Vagina (tissue), 2 donors: Measurements from ENCODE around the gene TTC28.
A peak's percentile ranks its signal among the peaks of the same experiment; 100 is the strongest.

ENCODE experiments used
- CTCF ChIP-seq, 3 experiments: fragments of 450-650 bp in 2 of 3; fragments of 200-600 bp in 1 of 3; sonication (generic) in 1 of 3; IDR thresholded peaks; one replicate each; pipeline ENCODE4 v1.5.1; 2017 to 2019; ENCODE audit warnings: antibody characterized with exemption in 3 of 3, mild to moderate bottlenecking in 2 of 3, moderate library complexity in 2 of 3
- POLR2A ChIP-seq, 2 donors: fragments of 450-650 bp; IDR thresholded peaks; one replicate each; pipeline ENCODE4 v1.6.1; 2017; ENCODE audit warnings: antibody characterized with exemption in 2 of 2, mild to moderate bottlenecking in 2 of 2, moderate library complexity in 2 of 2
- POLR2AphosphoS5 ChIP-seq, 2 donors: sonication (generic); formaldehyde crosslinking; IDR thresholded peaks; one replicate each; pipeline ENCODE4 v1.9.0; 2017; ENCODE audit warnings: antibody characterized with exemption in 2 of 2, mild to moderate bottlenecking in 2 of 2, low read depth in 1 of 2; ENCODE audit not compliant: insufficient read depth in 1 of 2

GRCh38 chr22:28443526-28443876 is 236.1 kb downstream of the TTC28 start:
- TF ChIP-seq POLR2A (IDR thresholded peaks at IDR 0.05) = no peak
- TF ChIP-seq CTCF (IDR thresholded peaks at IDR 0.05) = no peak
- TF ChIP-seq POLR2AphosphoS5 (IDR thresholded peaks at IDR 0.05; ENCODE audit: insufficient read depth in 1 of 2, low read depth in 1 of 2) = peak in 1 of 2 donors; percentile 78
